GM23248 (cell line): ENCODE measurements around the gene TCAF2.
"Not testable (repeated sequence)": the region's sequence is repeated elsewhere in the genome, so short reads cannot be mapped to it uniquely, and the experiment has no call there.

ENCODE experiments used
- EZH2 ChIP-seq: fragments of 200-600 bp; sonication (generic); IDR thresholded peaks from 2 replicates; pipeline ENCODE4 v1.6.1; 2018; ENCODE audit warnings: antibody characterized with exemption, mild to moderate bottlenecking; ENCODE audit not compliant: insufficient read depth, poor library complexity, severe bottlenecking
- EZH2phosphoT487 ChIP-seq: fragments of 200-600 bp; sonication (generic); IDR thresholded peaks from 2 replicates; pipeline ENCODE4 v1.6.1; 2018; ENCODE audit warnings: antibody characterized with exemption, moderate library complexity, mild to moderate bottlenecking, low read depth; ENCODE audit not compliant: insufficient read depth

DNA sequence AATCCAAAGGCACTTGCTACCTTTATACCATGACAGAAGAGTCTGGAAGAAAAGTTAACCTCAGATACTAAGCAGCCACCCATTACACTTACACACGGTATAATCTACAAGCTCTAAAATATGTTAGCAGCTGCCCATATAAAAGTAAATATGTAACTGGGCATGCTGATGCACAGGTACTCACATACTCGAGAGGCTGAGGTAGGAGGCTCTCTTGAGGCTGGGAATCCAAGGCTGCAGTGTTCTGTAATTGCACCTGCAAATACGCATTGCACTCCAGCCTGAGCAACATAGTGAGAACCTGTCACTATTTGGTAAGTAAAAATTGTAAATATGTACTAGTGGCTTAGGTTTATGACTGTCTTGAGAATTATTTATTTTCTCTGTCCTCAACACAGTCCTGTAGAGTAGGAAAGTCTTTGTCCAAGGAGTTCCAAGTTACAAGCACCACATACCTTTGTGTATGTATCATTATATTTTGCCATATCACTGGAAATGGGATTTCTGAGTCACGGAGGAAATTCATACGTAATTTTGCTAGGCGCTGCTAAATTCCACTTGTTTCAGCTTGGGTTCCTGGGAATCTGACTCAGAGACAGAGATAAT lies 12.3 kb downstream of the TCAF2 start:
- not testable (repeated sequence) for TF ChIP-seq EZH2, EZH2phosphoT487
